SU-DHL-6 (cell line): ENCODE results near the gene MLIP.

Experiments used
- EZH2phosphoT487 ChIP-seq: fragments of 200-600 bp; sonication (generic), shearing (Covaris generic); conservative IDR thresholded peaks from 2 replicates; pipeline ENCODE4 v1.6.1; 2018; ENCODE audit warnings: mild to moderate bottlenecking, antibody characterized with exemption, low read length, moderate library complexity, mixed read lengths
- TF ChIP-seq, protein P1 (sequence below): fragments of 200-600 bp; sonication (generic); IDR thresholded peaks from one replicate; pipeline ENCODE4 v1.5.1; 2017; ENCODE audit warnings: antibody characterized with exemption, mild to moderate bottlenecking, low read length, moderate library complexity; ENCODE audit not compliant: insufficient read depth, poor library complexity, severe bottlenecking

DNA sequence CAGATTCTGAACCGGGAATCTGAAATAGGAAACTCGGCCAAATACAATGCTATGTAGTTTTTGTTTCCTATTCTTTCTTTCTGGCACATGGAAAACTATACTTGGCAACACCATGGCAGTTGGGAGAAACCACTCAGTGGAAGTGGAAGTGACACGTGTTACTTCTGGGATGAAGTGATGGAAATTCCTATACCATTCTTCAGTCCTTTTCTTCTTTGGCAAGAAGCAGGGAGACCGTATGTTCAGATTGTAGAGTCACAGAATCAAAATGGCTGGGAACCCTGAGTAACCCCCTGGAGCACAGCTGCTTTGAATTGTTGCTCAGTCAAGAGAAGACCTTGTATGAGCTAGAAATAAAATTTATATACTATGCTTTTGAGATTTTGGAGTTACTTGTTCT, 178.2 kb downstream of the MLIP start:
- no peak for TF ChIP-seq EZH2phosphoT487
- TF ChIP-seq, protein P1, sequence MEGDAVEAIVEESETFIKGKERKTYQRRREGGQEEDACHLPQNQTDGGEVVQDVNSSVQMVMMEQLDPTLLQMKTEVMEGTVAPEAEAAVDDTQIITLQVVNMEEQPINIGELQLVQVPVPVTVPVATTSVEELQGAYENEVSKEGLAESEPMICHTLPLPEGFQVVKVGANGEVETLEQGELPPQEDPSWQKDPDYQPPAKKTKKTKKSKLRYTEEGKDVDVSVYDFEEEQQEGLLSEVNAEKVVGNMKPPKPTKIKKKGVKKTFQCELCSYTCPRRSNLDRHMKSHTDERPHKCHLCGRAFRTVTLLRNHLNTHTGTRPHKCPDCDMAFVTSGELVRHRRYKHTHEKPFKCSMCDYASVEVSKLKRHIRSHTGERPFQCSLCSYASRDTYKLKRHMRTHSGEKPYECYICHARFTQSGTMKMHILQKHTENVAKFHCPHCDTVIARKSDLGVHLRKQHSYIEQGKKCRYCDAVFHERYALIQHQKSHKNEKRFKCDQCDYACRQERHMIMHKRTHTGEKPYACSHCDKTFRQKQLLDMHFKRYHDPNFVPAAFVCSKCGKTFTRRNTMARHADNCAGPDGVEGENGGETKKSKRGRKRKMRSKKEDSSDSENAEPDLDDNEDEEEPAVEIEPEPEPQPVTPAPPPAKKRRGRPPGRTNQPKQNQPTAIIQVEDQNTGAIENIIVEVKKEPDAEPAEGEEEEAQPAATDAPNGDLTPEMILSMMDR: no peak
